ENCODE data around the gene REPS2. TPM values are rescaled to one million over a fixed set of nuclear protein-coding genes. Genes with fewer than 3 reads are reported as not detected.

The REPS2 gene
- total RNA-seq, 1 experiment from 2014 or later = 3.7 TPM

GRCh38 chrX:16993791-16994318, 47.4 kb downstream of the REPS2 start:
- peaks cover 12 to 15% of the 10 kb centered on the region in 2 experiments; a peak in 3 of 4 replicates for H3K4me1 Mint-ChIP-seq
- H4K20me1 ChIP-seq (ENCODE audit: control insufficient read depth, insufficient read depth, insufficient read length) = no peaks in the 10 kb centered on the region
- H3K23ac ChIP-seq (ENCODE audit: insufficient read length, low read depth, low read length) = no peak overlapping the region
- WGBS (ENCODE audit: extremely low coverage, insufficient read length, low lambda C conversion rate) = no CpG with 5 or more reads among the region's 4 CpGs
- no peak overlapping the region for H2BK12ac ChIP-seq (ENCODE audit: insufficient read length, low read depth, low read length)
- no peaks in the 10 kb centered on the region for H3K9me3 ChIP-seq (ENCODE audit: control insufficient read depth, low read depth, low read length)
- no peaks in the 10 kb centered on the region for H3K27me3 ChIP-seq (ENCODE audit: insufficient read depth, low read length)
- H2AK5ac ChIP-seq (ENCODE audit: insufficient read length, low read length) = no peak overlapping the region
- H3K27me3 Mint-ChIP-seq (ENCODE audit: low read depth) = peaks cover 12% of the 10 kb centered on the region
- peak; percentile 31 for DNase-seq
- H3K9ac ChIP-seq (ENCODE audit: extremely low read depth, insufficient read length, low read length) = no peak overlapping the region
- TF ChIP-seq CTCF (conservative IDR thresholded peaks at IDR 0.05) = peak; percentile 72
- no peak overlapping the region for H4K5ac ChIP-seq (ENCODE audit: insufficient read length, low read depth, low read length)
- H3K79me1 ChIP-seq (ENCODE audit: insufficient read depth, low read depth, low read length, poor library complexity, severe bottlenecking) = no peaks in the 10 kb centered on the region
- no peak overlapping the region for H2BK120ac ChIP-seq (ENCODE audit: low read depth, low read length, poor library complexity, severe bottlenecking)
- no peak overlapping the region for H2BK5ac ChIP-seq (ENCODE audit: insufficient read length, low read length)
- H3K4me1 ChIP-seq (ENCODE audit: insufficient read depth, low read length) = no peaks in the 10 kb centered on the region
- no peak overlapping the region for H4K91ac ChIP-seq (ENCODE audit: insufficient read length, low read depth, low read length)
- no peak overlapping the region for H3K18ac ChIP-seq (ENCODE audit: insufficient read length, low read depth, low read length)
- no peaks in the 10 kb centered on the region for H3K9me3 Mint-ChIP-seq
- H3K27ac Mint-ChIP-seq = no peak overlapping the region
- H3K14ac ChIP-seq (ENCODE audit: insufficient read depth, low read length) = no peak overlapping the region
- no peak overlapping the region for H2BK15ac ChIP-seq (ENCODE audit: low read depth, low read length)
- no peak overlapping the region for H3T11ph ChIP-seq (ENCODE audit: low read length)
- H3K4ac ChIP-seq (ENCODE audit: low read depth, low read length) = no peak overlapping the region
- H3K79me2 ChIP-seq (ENCODE audit: insufficient read depth, low read length) = no peaks in the 10 kb centered on the region
- H2AFZ ChIP-seq (ENCODE audit: low read length) = no peak overlapping the region
- no peak overlapping the region for H4K8ac ChIP-seq (replicated peaks; ENCODE audit: insufficient read length, low read depth, low read length)
- H3K56ac ChIP-seq (ENCODE audit: insufficient read length, low read depth, low read length) = no peak overlapping the region
- H3K36me3 Mint-ChIP-seq (ENCODE audit: insufficient read depth in 1 of 3, low read depth in 3 of 3) = no peaks in the 10 kb centered on the region
- no peak overlapping the region for H2BK20ac ChIP-seq (ENCODE audit: low read depth, low read length, poor library complexity, severe bottlenecking)
- H3K4me2 ChIP-seq (ENCODE audit: insufficient read depth, insufficient read length, low read length) = no peak overlapping the region
- H3K27ac ChIP-seq (ENCODE audit: insufficient read length, low read depth, low read length) = no peak overlapping the region
- H3K23me2 ChIP-seq (ENCODE audit: insufficient read length, low read depth, low read length, poor library complexity, severe bottlenecking) = no peaks in the 10 kb centered on the region
- no peak overlapping the region for H3K4me3 Mint-ChIP-seq
